ENCODE data around the gene RAB36.
"Not testable (repeated sequence)": the region's sequence is repeated elsewhere in the genome, so short reads cannot be mapped to it uniquely, and the experiment has no call there.

The RAB36 gene

DNA sequence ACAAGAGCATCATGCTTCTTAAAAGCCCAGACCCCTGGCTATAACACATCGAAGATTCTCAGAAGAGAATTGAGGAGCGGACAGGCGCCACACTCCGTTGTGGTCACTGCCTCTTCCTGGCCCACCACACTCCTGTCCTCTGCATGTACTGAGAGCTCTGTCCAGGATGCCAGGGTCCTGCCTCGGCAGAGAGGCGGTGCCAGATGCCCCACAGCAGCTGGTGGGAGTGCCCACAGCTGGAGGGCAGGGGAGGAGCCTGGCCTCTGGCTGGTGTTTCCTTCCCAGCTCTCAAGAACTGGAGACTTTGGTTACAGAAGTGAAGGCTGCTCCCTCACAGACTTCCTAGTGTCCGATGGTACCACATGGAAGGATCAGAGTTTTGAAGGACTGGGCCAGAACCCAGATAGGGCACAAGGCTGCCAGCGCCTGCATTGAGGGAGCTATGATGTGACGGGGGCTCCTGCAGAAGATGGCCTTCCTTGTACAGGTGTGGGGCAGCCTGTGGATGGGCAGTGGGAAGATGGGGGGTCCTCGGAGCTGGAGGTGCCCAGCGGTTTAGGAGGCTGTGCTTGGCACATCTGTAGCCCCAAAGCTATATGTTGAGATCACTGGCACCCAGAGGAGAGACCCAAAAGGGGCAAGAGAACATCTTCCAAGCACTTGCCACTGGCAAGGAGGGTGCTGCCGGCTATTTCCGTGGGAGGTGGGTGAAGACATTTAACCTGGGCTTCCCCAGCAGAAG is 22.9 kb upstream of the RAB36 start:
- no peak for DNase-seq

DNA sequence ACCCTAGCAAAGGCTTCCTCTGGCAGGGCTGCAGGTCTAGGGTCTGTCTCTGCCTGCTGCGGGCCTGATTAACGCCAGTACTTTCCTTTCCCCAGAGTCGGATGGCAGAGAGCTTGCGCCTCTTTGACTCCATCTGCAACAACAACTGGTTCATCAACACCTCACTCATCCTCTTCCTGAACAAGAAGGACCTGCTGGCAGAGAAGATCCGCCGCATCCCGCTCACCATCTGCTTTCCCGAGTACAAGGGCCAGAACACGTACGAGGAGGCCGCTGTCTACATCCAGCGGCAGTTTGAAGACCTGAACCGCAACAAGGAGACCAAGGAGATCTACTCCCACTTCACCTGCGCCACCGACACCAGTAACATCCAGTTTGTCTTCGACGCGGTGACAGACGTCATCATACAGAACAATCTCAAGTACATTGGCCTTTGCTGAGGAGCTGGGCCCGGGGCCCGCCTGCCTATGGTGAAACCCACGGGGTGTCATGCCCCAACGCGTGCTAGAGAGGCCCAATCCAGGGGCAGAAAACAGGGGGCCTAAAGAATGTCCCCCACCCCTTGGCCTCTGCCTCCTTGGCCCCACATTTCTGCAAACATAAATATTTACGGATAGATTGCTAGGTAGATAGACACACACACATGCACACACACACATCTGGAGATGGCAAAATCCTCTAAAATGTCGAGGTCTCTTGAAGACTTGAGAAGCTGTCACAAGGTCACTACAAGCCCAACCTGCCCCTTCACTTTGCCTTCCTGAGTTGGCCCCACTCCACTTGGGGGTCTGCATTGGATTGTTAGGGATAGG is 22.1 kb upstream of the RAB36 start:
- DNase-seq = no peak

DNA sequence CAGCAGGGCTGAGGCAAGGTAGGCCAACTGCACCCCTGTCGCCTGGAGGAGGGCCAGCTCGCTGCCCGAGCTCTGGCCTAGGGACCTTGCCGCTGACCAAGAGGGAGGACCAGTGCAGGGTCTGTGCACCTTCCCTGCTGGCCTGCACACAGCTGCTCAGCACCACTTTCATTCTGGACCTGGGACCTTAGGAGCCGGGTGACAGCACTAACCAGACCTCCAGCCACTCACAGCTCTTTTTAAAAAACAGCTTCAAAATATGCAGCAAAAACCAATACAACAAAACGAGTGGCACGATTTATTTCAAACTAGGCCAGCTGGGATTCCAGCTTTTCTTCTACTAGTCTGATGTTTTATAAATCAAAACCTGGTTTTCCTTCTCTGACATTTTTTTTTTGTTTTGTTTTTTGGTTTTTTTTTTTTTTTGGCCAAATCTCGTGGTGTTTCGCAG is 21.4 kb upstream of the RAB36 start:
- DNase-seq = no peak

DNA sequence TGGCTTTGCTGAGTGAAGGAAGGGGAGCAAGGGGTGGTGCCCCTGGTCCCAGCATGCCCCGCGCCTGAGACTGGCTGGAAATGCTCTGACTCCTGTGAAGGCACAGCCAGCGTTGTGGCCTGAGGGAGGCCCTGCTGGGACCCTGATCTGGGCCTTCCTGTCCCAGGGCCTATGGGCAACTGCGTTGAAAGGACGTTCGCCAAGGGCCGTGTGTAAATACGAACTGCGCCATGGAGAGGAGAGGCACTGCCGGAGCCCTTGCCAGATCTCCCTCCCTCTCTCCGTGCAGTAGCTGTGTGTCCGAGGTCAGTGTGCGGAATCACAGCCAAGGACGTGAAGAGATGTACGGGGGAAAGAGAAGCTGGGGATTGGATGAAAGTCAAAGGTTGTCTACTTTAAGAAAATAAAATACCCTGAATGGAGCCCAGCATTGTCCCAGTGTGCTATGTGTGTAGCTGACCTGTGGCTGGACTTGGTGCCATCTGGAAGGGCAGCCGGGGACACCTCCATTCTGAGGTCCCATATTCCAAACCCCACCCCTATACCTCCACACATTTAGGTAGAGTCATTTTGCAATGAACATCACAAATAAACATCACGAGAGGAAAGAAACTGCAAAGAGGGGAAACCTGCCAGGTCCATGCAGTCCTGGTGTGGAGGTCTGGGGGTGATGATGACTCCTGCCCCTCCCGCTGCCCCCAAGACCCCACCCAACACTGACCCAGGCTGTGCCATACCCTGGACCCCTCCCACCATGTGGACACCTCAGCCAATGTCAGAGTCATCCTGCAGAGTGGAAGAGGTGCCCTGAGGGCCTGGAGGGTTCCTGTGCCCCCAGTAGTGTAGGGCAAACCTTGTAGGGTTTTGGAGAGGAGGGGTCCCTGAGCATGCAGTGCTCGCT is 20.4 kb upstream of the RAB36 start:
- no peak for DNase-seq

DNA sequence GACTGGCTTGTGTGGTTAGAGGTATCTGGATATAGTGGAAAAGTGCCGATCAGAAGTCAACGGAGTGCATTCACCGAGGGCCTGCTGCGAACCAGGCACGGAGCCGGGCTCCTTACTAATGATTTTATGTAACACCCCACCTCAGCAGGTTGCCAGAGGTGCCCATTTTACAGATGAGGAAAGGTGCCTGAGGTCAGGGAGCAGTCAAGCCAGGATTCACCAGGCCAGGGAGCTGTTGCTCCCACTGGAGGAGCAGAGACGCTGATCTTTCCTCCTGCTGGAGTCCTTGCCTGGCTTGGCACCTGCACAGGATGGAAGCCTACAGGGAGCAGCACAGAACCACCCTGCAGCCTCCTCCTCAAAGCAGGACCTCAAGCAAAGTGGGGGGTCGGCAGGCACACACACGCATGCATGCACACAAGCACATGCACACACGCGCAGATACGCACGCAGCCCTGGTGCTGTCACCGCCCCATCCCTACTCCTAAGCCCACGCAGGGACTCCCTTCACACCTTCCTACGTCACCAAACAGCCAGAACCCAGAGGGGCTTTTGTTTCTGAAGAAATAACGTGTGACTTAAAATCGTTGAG is 19.7 kb upstream of the RAB36 start:
- DNase-seq = no peak

DNA sequence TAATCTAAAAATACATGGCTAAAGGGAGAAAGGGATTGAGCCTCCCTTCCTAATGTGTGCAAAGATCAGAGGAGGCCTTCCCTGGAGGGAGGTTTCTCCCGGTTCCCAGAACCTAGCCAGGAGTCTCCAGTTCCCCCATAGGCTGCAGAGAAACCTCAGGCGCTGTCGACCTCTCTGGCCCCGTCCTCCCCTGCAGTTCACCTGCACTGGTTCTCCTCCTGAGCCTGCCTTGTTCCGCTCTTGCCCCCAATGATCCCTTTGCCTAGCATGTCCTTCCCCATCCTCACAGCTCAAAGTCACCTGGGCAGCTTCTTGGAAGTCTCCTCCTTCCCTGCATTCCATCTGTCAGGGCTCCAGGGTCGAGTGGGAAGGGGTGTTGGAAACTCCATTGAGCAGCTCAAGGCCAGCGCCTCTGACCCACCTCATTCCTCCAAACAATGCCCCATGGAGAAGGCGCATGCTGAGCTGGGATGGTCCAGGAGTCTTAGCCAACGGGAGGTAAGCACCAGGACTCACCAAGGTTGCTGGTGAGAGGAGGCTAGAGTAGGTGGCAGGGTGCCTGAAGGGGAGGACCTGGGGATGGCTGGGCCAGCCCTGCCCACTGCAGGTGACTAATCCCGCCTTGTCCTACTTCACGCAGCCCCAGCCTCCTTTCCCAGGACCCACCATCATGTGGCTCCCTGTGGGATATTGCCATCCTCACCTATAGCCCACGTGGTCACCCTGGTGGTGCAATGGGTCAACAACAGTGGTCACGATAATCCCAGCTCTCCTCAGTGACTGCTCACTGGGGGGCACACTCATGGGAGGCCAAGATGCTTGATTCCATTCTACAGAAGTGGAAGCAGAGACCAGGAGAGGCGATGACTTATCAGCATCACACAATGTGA is 18.9 kb upstream of the RAB36 start:
- no peak for DNase-seq

DNA sequence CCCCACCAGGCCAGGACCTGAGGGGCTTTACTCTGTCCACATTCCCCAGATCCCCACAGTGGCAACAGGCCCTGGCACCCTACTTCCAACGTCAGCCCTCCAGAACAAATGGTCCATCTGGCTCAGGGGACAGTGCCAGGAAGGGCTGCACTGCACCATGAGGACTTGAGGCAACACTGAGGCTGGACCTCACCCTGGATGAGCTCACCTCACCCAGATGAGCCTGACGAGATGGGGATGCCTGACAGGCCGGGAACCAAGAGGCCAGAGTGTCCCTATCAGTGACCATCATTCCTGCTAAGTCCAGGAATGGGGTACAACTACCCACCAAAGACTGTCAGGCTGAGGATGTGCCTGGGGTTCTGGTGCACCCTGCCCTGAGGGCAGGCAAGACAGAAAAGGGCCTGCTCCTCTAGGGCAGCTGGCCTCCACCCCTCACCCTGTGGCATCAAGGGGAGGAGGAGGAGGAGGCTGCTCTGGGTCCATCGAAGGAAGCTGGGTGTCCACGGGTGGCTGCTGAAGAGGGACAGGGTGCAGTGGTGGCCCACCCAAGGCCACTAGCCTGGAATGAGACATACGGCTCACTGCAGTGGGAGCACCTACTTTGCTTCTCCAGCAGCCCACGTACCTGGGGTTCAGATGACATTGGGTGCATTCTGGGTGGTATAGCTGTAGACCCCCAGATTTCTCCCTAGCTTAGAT is 18.1 kb upstream of the RAB36 start:
- DNase-seq = no peak

DNA sequence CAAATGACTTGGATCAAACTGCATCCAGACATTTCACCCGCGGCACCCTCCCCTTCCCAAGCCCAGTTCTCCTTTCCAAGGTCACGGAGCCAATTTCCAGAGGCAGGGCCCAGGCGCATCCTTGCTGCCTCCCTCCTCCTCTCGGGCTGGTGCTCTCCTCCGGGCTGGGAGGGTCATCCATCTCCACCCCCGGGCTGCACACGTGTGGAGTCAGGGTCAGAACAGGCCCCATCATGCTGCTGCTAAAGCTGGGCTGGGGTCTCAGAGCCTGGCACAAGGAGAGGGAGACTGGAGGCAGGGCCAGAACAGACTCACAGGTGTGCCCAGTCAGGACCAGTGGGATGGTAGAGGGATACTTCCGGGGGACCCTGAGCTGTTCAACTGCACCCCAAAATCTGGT is 17.5 kb upstream of the RAB36 start:
- no peak for DNase-seq

DNA sequence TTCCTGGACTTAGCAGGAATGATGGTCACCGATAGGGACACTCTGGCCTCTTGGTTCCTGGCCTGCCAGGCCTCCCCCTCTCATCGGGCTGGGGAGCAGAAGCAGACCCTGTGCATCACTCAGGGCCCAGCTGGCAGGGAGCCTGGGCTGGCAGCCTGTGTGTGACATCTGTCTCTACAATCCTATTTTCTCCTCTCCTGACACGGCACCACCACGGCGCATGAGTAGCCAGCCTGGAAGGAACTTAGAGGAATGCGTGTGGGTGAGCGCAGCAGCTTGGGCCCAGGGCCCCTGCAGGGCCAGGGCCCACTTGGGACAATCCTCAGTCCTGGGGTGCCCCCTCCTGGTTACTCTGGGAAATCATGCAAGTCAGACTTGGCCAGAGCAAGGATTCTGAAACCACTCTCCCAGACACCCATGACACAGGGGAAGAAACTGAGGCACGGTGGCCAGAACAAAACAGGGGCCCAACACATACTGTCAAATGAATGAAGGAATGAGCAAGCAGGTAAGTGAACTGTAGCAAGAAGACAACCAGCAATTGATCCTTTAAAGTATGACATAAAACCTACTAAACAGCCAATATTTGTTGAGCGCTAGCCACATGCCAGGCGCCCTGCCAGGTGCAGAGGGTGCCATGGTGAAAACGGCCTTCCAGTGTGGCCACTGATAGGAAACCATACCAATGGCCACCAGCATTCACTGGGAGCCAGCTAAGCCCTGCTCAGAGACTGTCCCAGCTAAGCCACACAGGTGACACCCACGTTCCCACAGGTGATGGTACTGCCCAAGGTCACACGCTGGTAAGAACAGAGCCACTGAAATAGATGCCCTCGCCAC is 16.8 kb upstream of the RAB36 start:
- peak; percentile 87 for DNase-seq

DNA sequence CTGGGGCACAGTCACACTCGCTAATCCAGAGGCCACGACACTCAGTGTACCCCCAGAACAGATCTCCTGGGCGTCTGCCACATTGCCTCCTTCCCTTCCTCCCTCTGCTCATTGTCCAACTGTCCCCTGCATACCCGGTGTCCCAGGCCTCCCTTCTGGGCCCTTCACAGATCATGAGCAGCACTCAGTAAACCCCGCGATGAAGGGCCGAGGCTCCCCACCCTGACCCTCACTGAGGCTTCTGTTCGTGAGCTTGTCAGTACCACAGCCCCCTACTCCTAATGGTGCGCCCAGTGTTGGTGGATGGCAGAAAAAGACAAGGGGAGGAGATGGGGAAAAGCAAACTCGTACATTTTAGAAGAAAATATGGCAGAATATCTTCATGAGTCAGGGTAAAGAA is 16.1 kb upstream of the RAB36 start:
- no peak for DNase-seq

DNA sequence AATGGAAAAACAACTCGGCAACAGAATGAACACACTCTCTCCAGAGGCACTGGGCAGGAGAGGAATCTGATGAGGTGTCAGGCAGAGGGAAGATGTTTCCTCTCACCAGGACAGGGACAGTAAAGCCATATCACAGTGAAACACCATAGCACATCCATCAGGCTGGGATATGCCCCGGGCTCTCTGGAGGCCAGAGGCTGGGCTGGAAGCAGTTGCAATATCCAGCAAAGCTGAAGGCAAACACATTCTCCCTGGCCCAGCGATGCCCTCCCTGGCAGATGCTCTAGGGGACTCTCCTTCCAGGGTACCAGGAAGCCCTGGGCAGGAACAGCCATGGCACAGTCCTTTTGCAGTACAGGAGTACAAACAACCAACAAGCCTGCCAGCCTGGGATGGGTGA is 14.6 kb upstream of the RAB36 start:
- no peak for DNase-seq

DNA sequence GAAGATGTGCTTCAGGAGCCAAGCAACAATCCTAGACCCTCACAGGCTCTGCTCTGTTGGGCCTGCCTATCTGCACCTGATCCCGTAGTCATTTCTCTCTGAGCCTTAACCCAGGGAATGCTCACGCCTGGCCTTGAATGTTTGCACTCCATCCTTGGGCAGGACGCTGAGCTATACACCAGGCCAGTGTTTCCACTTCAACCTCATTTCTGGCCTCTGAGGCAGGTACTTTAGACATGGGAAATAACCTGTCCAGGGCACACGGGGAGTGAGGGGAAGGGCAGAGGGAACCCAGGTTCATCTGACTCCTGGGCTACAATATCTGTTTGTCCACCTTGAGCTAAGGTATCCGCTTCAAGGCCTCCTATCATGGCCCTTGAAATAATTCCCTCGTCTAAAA is 13.3 kb upstream of the RAB36 start:
- no peak for DNase-seq

DNA sequence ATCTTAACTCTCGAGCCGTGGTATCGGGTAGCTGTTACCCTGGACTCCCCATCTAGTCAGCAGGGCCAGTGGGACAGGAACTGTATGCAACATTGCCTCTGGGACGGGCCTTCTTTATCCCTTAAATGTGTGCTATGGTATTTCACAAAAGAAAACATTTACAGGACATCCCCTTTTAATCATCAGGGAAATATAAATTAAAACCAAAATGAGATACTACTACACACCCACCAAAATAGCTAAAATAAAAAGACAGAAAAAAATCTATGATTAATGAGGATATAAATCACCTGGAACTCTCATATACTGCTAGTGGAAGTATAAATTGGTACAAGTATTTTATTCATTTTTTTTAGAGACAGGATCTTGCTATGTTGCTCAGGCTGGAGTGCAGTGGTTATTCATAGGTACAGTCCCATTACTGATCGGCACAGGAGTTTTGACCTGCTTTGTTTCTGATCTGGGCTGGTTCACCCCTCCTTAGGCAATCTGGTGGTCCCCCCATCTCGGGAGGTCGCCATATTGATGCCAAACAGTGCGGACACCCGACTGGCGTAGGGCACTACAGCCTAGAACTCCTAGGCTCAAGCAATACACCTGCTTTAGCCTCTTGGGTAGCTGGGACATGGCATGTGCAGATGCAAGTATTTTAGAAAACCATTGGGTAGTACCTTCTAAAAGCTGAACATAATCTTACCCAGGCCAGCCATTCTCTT is 12.7 kb upstream of the RAB36 start:
- DNase-seq = no peak

DNA sequence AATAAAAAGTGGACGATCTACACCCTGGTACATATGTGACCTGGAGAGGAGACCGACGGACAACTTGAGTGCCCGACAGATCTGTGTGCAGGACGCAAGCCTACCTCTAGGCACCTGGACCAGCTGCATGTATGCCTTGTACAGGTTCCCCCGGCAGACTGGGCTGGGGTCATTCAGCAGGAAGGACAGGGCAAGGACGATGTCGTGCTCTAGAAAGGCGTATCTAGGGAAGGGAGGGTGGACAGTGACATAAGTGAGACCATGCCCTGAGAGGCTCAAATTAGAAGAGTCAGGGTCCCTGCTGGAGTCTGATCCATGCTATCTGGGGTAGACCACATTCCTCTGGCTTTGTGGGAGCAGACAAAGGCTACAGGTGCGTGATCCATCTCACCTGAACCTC is 11.4 kb upstream of the RAB36 start:
- no peak for DNase-seq

DNA sequence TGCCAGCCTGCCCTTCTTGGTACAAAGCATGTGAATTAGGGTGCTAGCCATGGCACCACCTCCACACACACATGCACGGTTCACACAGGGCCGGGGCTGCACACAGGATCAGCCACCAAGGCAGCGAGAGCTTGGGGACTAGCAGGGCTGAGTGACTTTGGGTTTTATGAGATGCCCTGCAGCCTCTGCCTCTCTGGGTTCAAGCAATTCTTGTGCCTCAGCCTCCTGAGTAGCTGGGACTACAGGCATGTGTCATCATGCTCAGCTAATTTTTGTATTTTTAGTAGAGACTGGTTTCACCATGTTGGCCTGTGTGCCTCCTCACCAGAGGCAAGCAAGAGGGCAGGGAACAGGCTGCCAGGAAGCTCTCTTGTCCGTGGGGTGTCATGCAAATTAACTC is 8.3 kb upstream of the RAB36 start:
- not testable (repeated sequence) for DNase-seq

DNA sequence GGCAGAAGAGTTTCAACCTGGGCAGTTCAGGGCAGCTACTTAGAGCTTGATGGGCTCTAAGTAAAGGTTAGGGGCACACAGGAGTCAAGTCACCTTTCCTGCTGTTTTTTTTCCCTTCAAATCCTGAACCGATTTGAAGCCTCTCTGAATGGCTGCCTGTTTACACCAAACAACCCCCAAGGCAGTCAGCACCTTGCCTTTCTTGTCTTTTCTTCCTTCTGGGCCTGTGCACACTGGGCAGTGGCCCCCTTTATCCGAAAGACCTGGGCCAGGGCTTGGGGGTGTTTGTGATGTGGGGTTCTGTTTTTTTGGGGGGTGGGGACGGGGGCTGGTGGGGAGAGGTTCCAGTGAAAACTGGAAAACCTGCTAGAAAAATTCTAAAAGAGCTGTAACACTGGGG is 7.8 kb upstream of the RAB36 start:
- no peak for DNase-seq

DNA sequence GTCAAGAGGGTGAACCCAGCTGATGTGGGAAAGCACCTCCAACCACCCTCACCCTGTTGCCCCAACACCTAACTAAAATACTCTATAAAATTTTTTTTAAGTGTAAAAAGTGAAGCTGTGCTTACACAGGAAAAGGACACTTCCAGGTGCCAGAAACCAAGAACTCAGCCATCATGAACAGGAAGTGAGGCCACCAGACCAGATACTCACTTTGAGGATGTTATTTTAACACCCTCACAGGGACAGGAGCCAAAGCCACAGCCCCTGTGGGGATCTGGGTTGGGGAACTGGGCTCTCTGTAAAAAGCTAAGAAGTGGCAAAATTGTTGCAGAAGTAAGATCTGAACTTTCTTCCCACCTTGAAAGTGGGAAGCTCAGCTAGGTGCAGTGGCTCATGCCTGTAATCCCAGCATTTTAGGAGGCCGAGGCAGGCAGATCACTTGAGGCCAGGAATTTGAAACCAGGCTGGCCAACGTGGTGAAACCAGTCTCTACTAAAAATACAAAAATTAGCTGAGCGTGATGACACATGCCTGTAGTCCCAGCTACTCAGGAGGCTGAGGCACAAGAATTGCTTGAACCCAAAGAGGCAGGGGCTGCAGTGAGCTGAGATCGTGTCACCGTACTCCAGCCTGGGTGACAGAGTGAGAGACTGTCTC is 7.2 kb upstream of the RAB36 start:
- DNase-seq = no peak

DNA sequence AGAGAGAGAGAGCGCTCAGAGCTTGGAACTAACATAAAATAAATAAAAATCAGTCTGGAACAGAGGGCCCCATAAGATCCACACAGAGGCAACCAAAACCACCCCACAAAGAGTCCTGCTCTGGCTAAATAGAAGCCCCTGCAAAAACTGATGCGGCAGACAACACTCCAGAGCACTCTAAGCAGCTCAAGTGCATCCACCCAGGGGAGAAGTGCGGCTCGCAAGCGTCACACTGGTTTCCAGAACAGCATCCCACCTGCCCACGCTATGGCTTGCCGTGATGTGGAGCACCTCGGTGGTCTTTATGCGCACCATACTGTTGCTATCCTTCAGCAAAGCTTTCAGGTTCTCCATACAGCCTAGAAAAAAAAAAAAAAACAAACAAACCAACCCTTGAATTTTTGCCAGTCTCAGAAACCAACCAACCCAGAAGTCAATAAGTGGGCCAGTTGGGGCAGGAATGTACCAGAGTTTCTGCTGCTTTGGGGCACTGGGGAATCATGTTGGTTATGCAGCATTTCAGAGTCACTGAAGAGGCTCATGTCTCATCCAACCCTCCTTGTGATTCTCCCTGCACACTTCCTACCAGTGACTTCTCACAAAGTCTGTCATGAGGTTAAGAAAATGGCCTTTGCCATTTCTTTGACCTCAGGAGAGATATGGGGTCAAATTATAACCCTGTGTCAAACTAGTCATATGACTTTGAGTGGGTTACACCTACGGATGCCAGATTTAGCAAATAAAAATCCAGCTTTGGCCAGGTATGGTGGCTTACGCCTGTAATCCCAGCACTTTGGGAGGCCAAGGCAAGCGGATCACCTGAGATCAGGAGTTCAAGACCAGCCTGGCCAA is 6.5 kb upstream of the RAB36 start:
- DNase-seq = peak; percentile 20

Measured in NCI-H2171 (cell line).